ENCODE data around the gene SLC28A3.

SLC28A3 gene

DNA sequence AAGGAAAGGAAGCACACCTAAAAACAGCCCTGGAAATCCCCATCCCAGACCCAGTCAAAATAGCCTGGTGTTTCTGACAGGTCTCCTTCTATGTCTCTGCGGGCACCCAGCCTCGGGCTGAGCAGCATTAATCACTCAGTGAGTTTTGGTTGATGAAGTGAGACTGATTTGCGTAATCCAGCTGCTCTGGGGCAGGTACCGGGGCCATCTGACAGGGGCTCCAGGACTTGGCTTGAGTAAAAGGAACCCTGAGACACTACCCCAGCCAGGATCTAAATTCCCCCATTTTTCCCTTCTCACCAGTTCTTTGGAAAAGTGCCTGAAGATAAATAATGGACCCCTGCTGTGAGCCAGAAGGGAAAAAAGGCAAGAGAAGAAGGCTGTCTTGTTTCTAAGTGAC, 596 bp downstream of the SLC28A3 start:
- H3K27ac ChIP-seq (ENCODE audit: low read depth, low read length): no peak overlapping the region; the same call in 1 of the 2 replicates
- no peak overlapping the region for H3K9ac ChIP-seq (ENCODE audit: low read depth, low read length)
- no peaks in the 10 kb centered on the region for H3K36me3 ChIP-seq (ENCODE audit: insufficient read depth, low read length)
- no peaks in the 10 kb centered on the region for H3K27me3 ChIP-seq (ENCODE audit: insufficient read depth, low read length)
- WGBS: 83% methylated on average over 4 of the region's 4 CpGs
- no peaks in the 10 kb centered on the region for H3K9me3 ChIP-seq (ENCODE audit: insufficient read depth, low read depth, low read length)
- H3K4me3 ChIP-seq (ENCODE audit: low read length): no peak overlapping the region
- H3K4me1 ChIP-seq (ENCODE audit: insufficient read depth, low read length): peaks cover 11% of the 10 kb centered on the region

DNA sequence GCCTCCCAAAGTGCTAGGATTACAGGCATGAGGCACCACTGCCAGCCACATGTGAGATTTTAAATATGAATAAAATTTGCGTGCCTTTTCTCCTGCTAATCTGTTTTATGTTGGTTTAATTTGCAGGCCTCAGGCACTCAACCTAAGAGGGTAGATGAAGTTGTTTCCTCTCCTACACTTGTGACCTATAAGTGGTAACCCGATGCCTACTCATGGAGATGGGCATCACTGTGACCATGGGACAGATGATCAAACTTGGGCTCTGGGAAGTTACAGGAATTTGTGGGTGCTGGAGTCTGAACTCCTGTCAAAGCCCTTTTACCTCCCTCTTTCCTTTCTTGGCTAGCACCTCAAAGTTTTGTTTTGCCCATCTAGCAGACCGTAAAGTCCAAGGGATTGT, 1.1 kb downstream of the SLC28A3 start:
- peaks cover 11% of the 10 kb centered on the region for H3K4me1 ChIP-seq (ENCODE audit: insufficient read depth, low read length)
- H3K27ac ChIP-seq (ENCODE audit: low read depth, low read length): no peak overlapping the region
- no peaks in the 10 kb centered on the region for H3K27me3 ChIP-seq (ENCODE audit: insufficient read depth, low read length)
- H3K9me3 ChIP-seq (ENCODE audit: insufficient read depth, low read depth, low read length): no peaks in the 10 kb centered on the region
- H3K9ac ChIP-seq (ENCODE audit: low read depth, low read length): no peak overlapping the region
- H3K4me3 ChIP-seq (ENCODE audit: low read length): no peak overlapping the region
- WGBS: 94% methylated on average over 3 of the region's 3 CpGs
- H3K36me3 ChIP-seq (ENCODE audit: insufficient read depth, low read length): no peaks in the 10 kb centered on the region

GRCh38 chr9:84338792-84339191, 1.8 kb downstream of the SLC28A3 start:
- Histone ChIP-seq H3K36me3 (ENCODE audit: insufficient read depth, low read length) (no peaks in the 10 kb centered on the region), H3K9ac (ENCODE audit: low read depth, low read length) (no peak overlapping the region), H3K4me3 (ENCODE audit: low read length) (no peak overlapping the region), H3K4me1 (ENCODE audit: insufficient read depth, low read length) (peaks cover 11% of the 10 kb centered on the region), H3K27me3 (ENCODE audit: insufficient read depth, low read length) (no peaks in the 10 kb centered on the region), H3K27ac (ENCODE audit: low read depth, low read length) (no peak overlapping the region), H3K9me3 (ENCODE audit: insufficient read depth, low read depth, low read length) (no peaks in the 10 kb centered on the region)
- WGBS: 96% methylated on average over 3 of the region's 4 CpGs

DNA sequence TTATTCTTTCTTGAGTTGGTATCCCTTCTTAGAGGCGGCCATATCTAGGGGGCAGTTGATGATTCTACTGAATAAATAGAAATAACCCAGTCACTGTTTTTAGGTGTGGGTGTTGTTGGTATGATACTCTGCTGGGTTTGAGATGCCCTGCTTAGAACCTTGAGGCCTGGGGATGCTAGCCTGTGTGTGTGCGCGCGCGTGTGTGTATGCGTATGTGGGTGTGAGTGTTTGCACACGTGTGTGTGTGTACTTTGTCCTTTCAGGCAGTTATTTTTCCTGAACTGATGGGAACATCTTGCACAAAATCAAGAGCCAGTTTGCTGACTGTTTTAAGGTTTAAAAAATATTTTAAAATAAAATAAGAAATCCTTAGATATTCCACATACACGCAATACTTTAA, 3.3 kb downstream of the SLC28A3 start:
- Histone ChIP-seq H3K9ac (ENCODE audit: low read depth, low read length) (no peak overlapping the region), H3K27ac (ENCODE audit: low read depth, low read length) (no peak overlapping the region), H3K27me3 (ENCODE audit: insufficient read depth, low read length) (no peaks in the 10 kb centered on the region), H3K4me1 (ENCODE audit: insufficient read depth, low read length) (peaks cover 11% of the 10 kb centered on the region), H3K36me3 (ENCODE audit: insufficient read depth, low read length) (no peaks in the 10 kb centered on the region), H3K4me3 (ENCODE audit: low read length) (no peak overlapping the region), H3K9me3 (ENCODE audit: insufficient read depth, low read depth, low read length) (no peaks in the 10 kb centered on the region)
- WGBS: 98% methylated on average over 8 of the region's 8 CpGs

- no peak overlapping the region for H3K27ac ChIP-seq (ENCODE audit: low read depth, low read length)
- 0 out of 2 replicates have a peak, but pooled peaks cover 11% of the 10 kb centered on the region for H3K9me3 ChIP-seq (ENCODE audit: insufficient read depth, low read depth, low read length)
- 97% methylated on average over 5 of the region's 5 CpGs for WGBS
- no peaks in the 10 kb centered on the region for H3K27me3 ChIP-seq (ENCODE audit: insufficient read depth, low read length)
- no peak overlapping the region for H3K9ac ChIP-seq (ENCODE audit: low read depth, low read length)
- H3K4me1 ChIP-seq (ENCODE audit: insufficient read depth, low read length): peaks cover 7% of the 10 kb centered on the region; the same call in 1 of the 2 replicates
- H3K4me3 ChIP-seq (ENCODE audit: low read length): no peak overlapping the region
- no peaks in the 10 kb centered on the region for H3K36me3 ChIP-seq (ENCODE audit: insufficient read depth, low read length)
Measured at GRCh38 chr9:84331119-84331809, 9.3 kb downstream of the SLC28A3 start.

DNA sequence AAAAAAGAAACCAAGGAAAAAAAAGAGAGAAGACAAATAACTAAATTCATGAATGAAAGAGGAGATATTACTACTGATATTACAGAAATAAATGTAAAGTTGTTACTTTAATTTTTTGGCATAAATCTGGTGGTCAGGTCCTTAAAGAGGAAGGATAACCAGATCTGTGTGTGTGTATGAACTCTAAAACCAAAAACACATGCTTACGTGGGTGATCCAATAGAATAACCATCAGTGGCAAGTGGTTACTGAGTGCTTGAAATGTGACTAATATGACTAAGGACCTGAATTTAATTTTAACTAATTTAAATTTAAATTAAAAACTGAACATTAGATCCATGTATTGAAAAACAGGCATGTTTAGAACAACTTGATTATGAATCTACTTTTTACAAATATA, 10.3 kb downstream of the SLC28A3 start:
- Histone ChIP-seq H3K36me3 (ENCODE audit: insufficient read depth, low read length) (no peaks in the 10 kb centered on the region), H3K27me3 (ENCODE audit: insufficient read depth, low read length) (no peaks in the 10 kb centered on the region), H3K4me3 (ENCODE audit: low read length) (no peak overlapping the region), H3K4me1 (ENCODE audit: insufficient read depth, low read length) (peaks cover 7% of the 10 kb centered on the region; the same call in 1 of the 2 replicates), H3K27ac (ENCODE audit: low read depth, low read length) (no peak overlapping the region), H3K9ac (ENCODE audit: low read depth, low read length) (no peak overlapping the region), H3K9me3 (ENCODE audit: insufficient read depth, low read depth, low read length) (0 out of 2 replicates have a peak, but pooled peaks cover 11% of the 10 kb centered on the region)
- 100% methylated on average over 1 of the region's 1 CpG for WGBS

GRCh38 chr9:84327184-84327583, 13.4 kb downstream of the SLC28A3 start:
- Histone ChIP-seq H3K9ac (ENCODE audit: low read depth, low read length) (no peak overlapping the region), H3K36me3 (ENCODE audit: insufficient read depth, low read length) (no peaks in the 10 kb centered on the region), H3K4me3 (ENCODE audit: low read length) (no peak overlapping the region), H3K9me3 (ENCODE audit: insufficient read depth, low read depth, low read length) (0 out of 2 replicates have a peak, but pooled peaks cover 11% of the 10 kb centered on the region), H3K27me3 (ENCODE audit: insufficient read depth, low read length) (no peaks in the 10 kb centered on the region), H3K4me1 (ENCODE audit: insufficient read depth, low read length) (peaks cover 7% of the 10 kb centered on the region; the same call in 1 of the 2 replicates), H3K27ac (ENCODE audit: low read depth, low read length) (no peak overlapping the region)
- 94% methylated on average over 3 of the region's 3 CpGs for WGBS

GRCh38 chr9:84325347-84325973, 15.1 kb downstream of the SLC28A3 start:
- no peaks in the 10 kb centered on the region for H3K27me3 ChIP-seq (ENCODE audit: insufficient read depth, low read length)
- H3K9me3 ChIP-seq (ENCODE audit: insufficient read depth, low read depth, low read length): 0 out of 2 replicates have a peak, but pooled peaks cover 11% of the 10 kb centered on the region
- H3K36me3 ChIP-seq (ENCODE audit: insufficient read depth, low read length): no peaks in the 10 kb centered on the region
- H3K4me1 ChIP-seq (ENCODE audit: insufficient read depth, low read length): no peaks in the 10 kb centered on the region
- WGBS: 77% methylated on average over 3 of the region's 3 CpGs
- H3K27ac ChIP-seq (ENCODE audit: low read depth, low read length): no peak overlapping the region
- no peak overlapping the region for H3K9ac ChIP-seq (ENCODE audit: low read depth, low read length)
- no peak overlapping the region for H3K4me3 ChIP-seq (ENCODE audit: low read length)

DNA sequence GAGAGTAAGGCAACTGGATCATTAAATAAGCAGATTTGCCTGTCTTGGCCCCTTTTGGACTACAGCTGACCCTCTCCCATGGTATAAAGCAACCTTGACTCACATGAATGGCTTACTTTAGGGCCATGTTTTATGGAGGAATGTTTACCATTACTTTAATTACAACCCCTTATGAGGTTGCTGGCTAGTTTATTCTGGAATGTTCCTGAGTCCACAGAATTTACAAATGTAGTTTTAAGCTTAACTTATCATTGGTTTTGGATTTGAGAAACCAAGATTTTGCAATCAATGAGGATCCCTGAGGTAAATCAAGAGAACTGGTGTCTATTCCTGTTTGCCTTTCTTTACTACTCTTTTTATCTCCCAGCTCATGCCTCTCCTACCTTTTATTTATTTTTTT, 15.7 kb downstream of the SLC28A3 start:
- H3K4me3 ChIP-seq (ENCODE audit: low read length): no peak overlapping the region
- H3K36me3 ChIP-seq (ENCODE audit: insufficient read depth, low read length): no peaks in the 10 kb centered on the region
- H3K9ac ChIP-seq (ENCODE audit: low read depth, low read length): no peak overlapping the region
- no peak overlapping the region for H3K27ac ChIP-seq (ENCODE audit: low read depth, low read length)
- no peaks in the 10 kb centered on the region for H3K27me3 ChIP-seq (ENCODE audit: insufficient read depth, low read length)
- H3K4me1 ChIP-seq (ENCODE audit: insufficient read depth, low read length): no peaks in the 10 kb centered on the region
- 0 out of 2 replicates have a peak, but pooled peaks cover 11% of the 10 kb centered on the region for H3K9me3 ChIP-seq (ENCODE audit: insufficient read depth, low read depth, low read length)

GRCh38 chr9:84323858-84324257, 16.7 kb downstream of the SLC28A3 start:
- Histone ChIP-seq H3K9me3 (ENCODE audit: insufficient read depth, low read depth, low read length) (0 out of 2 replicates have a peak, but pooled peaks cover 10% of the 10 kb centered on the region), H3K27ac (ENCODE audit: low read depth, low read length) (no peak overlapping the region), H3K4me1 (ENCODE audit: insufficient read depth, low read length) (no peaks in the 10 kb centered on the region), H3K4me3 (ENCODE audit: low read length) (no peak overlapping the region), H3K36me3 (ENCODE audit: insufficient read depth, low read length) (no peaks in the 10 kb centered on the region), H3K27me3 (ENCODE audit: insufficient read depth, low read length) (no peaks in the 10 kb centered on the region), H3K9ac (ENCODE audit: low read depth, low read length) (no peak overlapping the region)
- whole genome bisulfite sequencing: 91% methylated on average over 2 of the region's 2 CpGs

GRCh38 chr9:84322828-84323227, 17.7 kb downstream of the SLC28A3 start:
- no peaks in the 10 kb centered on the region for H3K4me1 ChIP-seq (ENCODE audit: insufficient read depth, low read length)
- no peak overlapping the region for H3K9ac ChIP-seq (ENCODE audit: low read depth, low read length)
- no peaks in the 10 kb centered on the region for H3K27me3 ChIP-seq (ENCODE audit: insufficient read depth, low read length)
- H3K36me3 ChIP-seq (ENCODE audit: insufficient read depth, low read length): no peaks in the 10 kb centered on the region
- no peak overlapping the region for H3K27ac ChIP-seq (ENCODE audit: low read depth, low read length)
- no peak overlapping the region for H3K4me3 ChIP-seq (ENCODE audit: low read length)
- 89% methylated on average over 1 of the region's 1 CpG for WGBS
- 0 out of 2 replicates have a peak, but pooled peaks cover 5% of the 10 kb centered on the region for H3K9me3 ChIP-seq (ENCODE audit: insufficient read depth, low read depth, low read length)

All from HUES64 (cell line).